Measurements from ENCODE around the gene CEP170B. TPM values are rescaled to one million over a fixed set of nuclear protein-coding genes. Genes with fewer than 3 reads are reported as not detected.

CEP170B gene
- total and polyA plus RNA-seq, 9 of the 15 experiments (the other 6 are each of a cell fraction or from before 2014, with no cell fraction given) = 0.01 to 10.2 (median 2.2) TPM

GRCh38 chr14:104863131-104863862 lies 1.8 kb upstream of the CEP170B start:
- peaks cover 3% of the 10 kb centered on the region for H3K9me1 ChIP-seq (ENCODE audit: control insufficient read depth, insufficient read depth, low read length)
- H3K4me3 ChIP-seq = no peak overlapping the region
- H4K20me1 ChIP-seq (replicated peaks; ENCODE audit: control insufficient read depth, insufficient read depth, low read length) = 0 out of 2 replicates have a peak, but pooled peaks cover 5% of the 10 kb centered on the region
- BruUV-seq (replicated peaks) = no TSS peak
- H3K27me3 ChIP-seq (ENCODE audit: control insufficient read depth in 2 of 2, insufficient read depth in 2 of 2, low read length in 2 of 2) = no peaks in the 10 kb centered on the region
- DNase-seq (ENCODE audit: extremely low read depth in 1 of 4, low spot score in 3 of 4) (no peak), FAIRE-seq (no peak), ATAC-seq (no peak)
- no peak overlapping the region for H3K9ac ChIP-seq (ENCODE audit: insufficient read depth in 1 of 2, low read depth in 2 of 2, low read length in 2 of 2)
- no peak overlapping the region for H3K4me2 ChIP-seq (ENCODE audit: insufficient read depth, low read length)
- peaks cover 0 to 43% of the 10 kb centered on the region in 2 experiments; a peak in 3 of 5 replicates for H3K4me1 ChIP-seq (replicated peaks in 1 of 2; ENCODE audit: control insufficient read depth in 2 of 2, insufficient read depth in 2 of 2, low read length in 2 of 2)
- no peaks in the 10 kb centered on the region for H3K9me3 ChIP-seq (replicated peaks; ENCODE audit: control insufficient read depth, insufficient read depth, low read depth, low read length)
- intact Hi-C loops (cut with micrococcal nuclease) (no loop called here), in situ Hi-C loops (cut with MboI) (no loop called here)
- H3K27ac ChIP-seq (ENCODE audit: extremely low read depth, low read depth, low read length) = no peak overlapping the region
- CTCF ChIA-PET (ENCODE audit: low intra/inter-chr PET ratio) = no interaction called here
- no peak overlapping the region for H2AFZ ChIP-seq (ENCODE audit: low read depth, low read length)
- POLR2A ChIA-PET = interaction anchor here (0.9 to 1.1 kb wide), 2 partner anchors 14 to 102 kb away, joined by 3 to 4 read pairs; no protein-coding TSS in a partner anchor
- H3K36me3 ChIP-seq (ENCODE audit: control insufficient read depth, insufficient read depth, low read length) = no peaks in the 10 kb centered on the region
- TF ChIP-seq NCOA1 (IDR thresholded peaks at IDR 0.05; ENCODE audit: low read depth) (no peak), NCOR1 (IDR thresholded peaks at IDR 0.05) (no peak)
- 79% methylated on average over 5 of the region's 13 CpGs for WGBS (ENCODE audit: insufficient coverage, low coverage, missing lambda C conversion rate)
- peaks cover 17% of the 10 kb centered on the region for H3K79me2 ChIP-seq (ENCODE audit: control insufficient read depth, insufficient read depth, low read length)

GRCh38 chr14:104863923-104864266 lies 1.2 kb upstream of the CEP170B start:
- peak overlapping the region; percentile 51; the same call in 1 of the 2 replicates for H3K4me3 ChIP-seq
- FAIRE-seq = no peak
- no peak overlapping the region for H3K27ac ChIP-seq (ENCODE audit: extremely low read depth, low read depth, low read length)
- H3K27me3 ChIP-seq (ENCODE audit: control insufficient read depth in 2 of 2, insufficient read depth in 2 of 2, low read length in 2 of 2) = no peaks in the 10 kb centered on the region
- no peak for DNase-seq (ENCODE audit: extremely low read depth in 1 of 4, low spot score in 3 of 4)
- POLR2A ChIA-PET = interaction anchor here (0.9 to 1.1 kb wide), 2 partner anchors 14 to 102 kb away, joined by 3 to 4 read pairs; no protein-coding TSS in a partner anchor
- no peaks in the 10 kb centered on the region for H3K36me3 ChIP-seq (ENCODE audit: control insufficient read depth, insufficient read depth, low read length)
- no peak overlapping the region for H3K9ac ChIP-seq (ENCODE audit: insufficient read depth in 1 of 2, low read depth in 2 of 2, low read length in 2 of 2)
- no peak for ATAC-seq
- intact Hi-C loops (cut with micrococcal nuclease) (no loop called here), in situ Hi-C loops (cut with MboI) (no loop called here)
- WGBS (ENCODE audit: insufficient coverage, low coverage, missing lambda C conversion rate) = 9% methylated on average over 3 of the region's 13 CpGs
- H3K4me2 ChIP-seq (ENCODE audit: insufficient read depth, low read length) = no peak overlapping the region
- peaks cover 3% of the 10 kb centered on the region for H3K9me1 ChIP-seq (ENCODE audit: control insufficient read depth, insufficient read depth, low read length)
- CTCF ChIA-PET (ENCODE audit: low intra/inter-chr PET ratio) = no interaction called here
- H2AFZ ChIP-seq (ENCODE audit: low read depth, low read length) = no peak overlapping the region
- TSS peak; percentile 50 for BruUV-seq (replicated peaks)
- H4K20me1 ChIP-seq (replicated peaks; ENCODE audit: control insufficient read depth, insufficient read depth, low read length) = 0 out of 2 replicates have a peak, but pooled peaks cover 9% of the 10 kb centered on the region
- no peak for TF ChIP-seq FOXK2 (conservative IDR thresholded peaks at IDR 0.05 in 1 of 2, IDR thresholded peaks at IDR 0.05 in 1 of 2; ENCODE audit: low read depth in 2 of 2)
- TF ChIP-seq BRD9 (IDR thresholded peaks at IDR 0.05; ENCODE audit: low read depth, partially characterized antibody) = no peak
- no peak for TF ChIP-seq TRIM24 (IDR thresholded peaks at IDR 0.05)
- TF ChIP-seq SP1 (CRISPR knock-in tag; IDR thresholded peaks at IDR 0.05) = no peak
- no peak for TF ChIP-seq MAFF (IDR thresholded peaks at IDR 0.05; ENCODE audit: low read length)
- no peak for TF ChIP-seq ZNF121 (CRISPR knock-in tag; conservative IDR thresholded peaks at IDR 0.05)
- no peak for TF ChIP-seq VEZF1 (CRISPR knock-in tag; IDR thresholded peaks at IDR 0.05)
- no peak for TF ChIP-seq PURB (CRISPR knock-in tag; IDR thresholded peaks at IDR 0.05; ENCODE audit: low read depth)
- TF ChIP-seq MTF1 (CRISPR knock-in tag; IDR thresholded peaks at IDR 0.05; ENCODE audit: borderline replicate concordance) = no peak
- no peak for TF ChIP-seq TFAM (CRISPR knock-in tag; conservative IDR thresholded peaks at IDR 0.05)
- H3K79me2 ChIP-seq (ENCODE audit: control insufficient read depth, insufficient read depth, low read length) = peaks cover 17% of the 10 kb centered on the region
- no peaks in the 10 kb centered on the region for H3K9me3 ChIP-seq (replicated peaks; ENCODE audit: control insufficient read depth, insufficient read depth, low read depth, low read length)
- peaks cover 0 to 47% of the 10 kb centered on the region in 2 experiments; a peak in 3 of 5 replicates for H3K4me1 ChIP-seq (replicated peaks in 1 of 2; ENCODE audit: control insufficient read depth in 2 of 2, insufficient read depth in 2 of 2, low read length in 2 of 2)

Measured in K562 (cell line).